GM21526 (cell line): ENCODE data around the gene YY1.
"Not testable (repeated sequence)": the region's sequence is repeated elsewhere in the genome, so short reads cannot be mapped to it uniquely, and the experiment has no call there.

Source experiments
- ATAC-seq: cut with Tn5 transposase; IDR thresholded peaks from one replicate; pipeline ENCODE4 v1.9.1; 2021; ENCODE audit warnings: moderate library complexity; ENCODE audit not compliant: unreplicated experiment, low FRiP score

The YY1 gene

GRCh38 chr14:100238419-100239210, at the start of gene YY1:
Gene YY1 (plus strand): TSS chr14:100239144. CDS start chr14:100239245, 101 bp downstream.
- peak; percentile 79 for ATAC-seq

DNA sequence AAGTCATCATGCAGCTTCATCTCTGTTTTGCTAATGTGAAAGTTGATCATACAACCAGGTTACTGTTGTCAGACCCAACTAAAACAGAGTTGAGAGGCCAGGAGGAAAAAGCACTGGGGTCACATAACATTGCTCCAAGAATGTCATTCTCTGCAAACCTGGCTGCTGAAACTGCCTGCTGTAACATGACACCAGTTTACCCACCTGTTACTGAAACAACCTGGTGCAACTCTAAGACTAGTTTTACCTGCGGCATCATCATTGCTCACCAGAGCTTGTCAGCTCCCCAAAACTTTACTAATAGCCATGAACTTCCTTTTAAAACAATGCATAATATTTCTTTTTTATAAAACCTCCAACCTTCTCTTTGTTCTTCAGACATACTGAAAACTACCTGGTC, 48.8 kb upstream of the YY1 start:
- no peak for ATAC-seq

DNA sequence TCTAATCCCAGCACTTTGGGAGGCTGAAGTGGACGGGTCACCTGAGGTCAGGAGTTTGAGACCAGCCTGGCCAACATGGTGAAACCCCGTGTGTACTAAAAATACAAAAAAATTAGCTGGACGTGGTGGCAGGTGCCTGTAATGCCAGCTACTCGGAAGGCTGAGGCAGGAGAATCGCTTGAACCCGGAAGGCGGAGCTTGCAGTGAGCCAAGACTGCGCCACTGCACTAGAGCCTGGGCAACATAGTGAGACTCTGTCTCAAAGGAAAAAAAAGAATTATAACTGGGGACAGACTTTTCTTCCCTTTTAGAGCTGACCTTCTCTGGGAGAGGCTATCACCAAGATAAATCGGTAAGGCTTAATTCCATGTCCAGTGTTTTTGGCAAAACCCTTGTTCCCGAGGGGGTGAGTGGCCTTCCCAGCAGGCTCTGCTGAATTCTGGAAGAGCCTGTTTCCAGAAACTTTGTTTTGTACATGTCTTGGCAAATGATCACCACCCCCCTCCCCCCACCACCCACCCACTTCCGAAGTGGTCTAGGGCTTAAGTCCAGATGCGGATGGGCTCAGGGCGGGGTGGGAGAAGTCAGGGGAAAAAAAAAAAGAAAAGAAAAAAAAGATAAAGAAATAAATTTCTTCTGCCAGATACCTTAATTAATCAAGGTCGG, 47.2 kb upstream of the YY1 start:
- no peak for ATAC-seq

DNA sequence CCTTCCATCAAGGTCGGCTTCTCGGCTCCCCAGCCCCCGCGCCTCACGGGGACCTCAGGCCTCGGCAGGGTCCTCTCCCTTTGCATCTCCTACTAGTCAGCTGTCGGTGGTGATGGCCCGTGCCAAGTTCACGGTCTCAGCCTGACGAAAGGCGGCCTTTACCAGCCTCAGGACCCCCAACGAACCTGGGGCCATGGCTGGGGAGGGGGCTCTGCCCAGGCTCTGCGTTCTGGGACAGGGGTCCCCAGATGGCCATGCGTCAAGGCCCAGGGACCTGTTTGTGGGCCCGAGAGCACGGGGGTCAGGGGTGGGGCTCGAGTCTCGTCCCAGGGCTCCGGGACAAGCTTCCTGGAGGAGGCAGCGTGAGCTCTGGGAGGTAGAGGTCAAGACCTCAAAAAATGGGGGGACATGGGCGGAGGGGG, 46.7 kb upstream of the YY1 start:
- ATAC-seq: no peak

DNA sequence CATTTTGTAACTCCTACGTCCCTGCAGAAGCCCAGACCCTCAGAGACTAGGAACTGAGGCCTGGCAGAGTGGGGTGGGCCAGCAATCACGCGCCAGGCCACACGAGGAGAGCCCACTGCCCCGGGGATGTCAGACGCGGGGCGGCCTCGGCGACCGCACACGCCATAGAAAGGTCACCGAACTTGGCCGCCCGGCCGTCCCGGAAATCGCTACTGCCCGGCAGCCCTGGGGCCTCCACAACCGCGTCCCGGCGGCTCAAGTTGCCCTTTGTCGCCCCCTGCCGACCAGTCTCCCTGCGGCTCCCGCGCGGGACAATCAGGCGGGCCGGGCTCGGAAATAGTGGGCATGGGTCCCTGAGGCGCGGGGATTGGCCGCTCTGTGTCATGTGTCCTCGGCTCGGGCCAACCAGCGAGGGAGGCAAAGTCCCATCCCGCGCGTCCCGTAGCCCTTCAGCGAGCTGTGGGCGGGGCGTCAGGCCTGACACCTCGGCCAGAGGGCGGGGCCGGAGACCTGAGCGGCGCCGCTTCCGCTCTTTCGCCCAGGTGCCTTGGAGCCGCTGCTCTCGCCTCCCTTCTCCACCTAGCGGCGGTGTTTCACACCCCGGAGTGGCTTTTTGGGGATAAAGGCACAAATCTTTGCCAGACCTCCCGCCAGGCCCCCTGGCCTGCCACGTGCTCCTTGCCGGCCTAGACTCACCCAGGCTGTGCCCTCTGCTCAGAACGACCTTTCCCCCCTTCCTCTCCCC, 46.1 kb upstream of the YY1 start:
- peak; percentile 97 for ATAC-seq

GRCh38 chr14:100193417-100194357, 45.3 kb upstream of the YY1 start:
- ATAC-seq: no peak

DNA sequence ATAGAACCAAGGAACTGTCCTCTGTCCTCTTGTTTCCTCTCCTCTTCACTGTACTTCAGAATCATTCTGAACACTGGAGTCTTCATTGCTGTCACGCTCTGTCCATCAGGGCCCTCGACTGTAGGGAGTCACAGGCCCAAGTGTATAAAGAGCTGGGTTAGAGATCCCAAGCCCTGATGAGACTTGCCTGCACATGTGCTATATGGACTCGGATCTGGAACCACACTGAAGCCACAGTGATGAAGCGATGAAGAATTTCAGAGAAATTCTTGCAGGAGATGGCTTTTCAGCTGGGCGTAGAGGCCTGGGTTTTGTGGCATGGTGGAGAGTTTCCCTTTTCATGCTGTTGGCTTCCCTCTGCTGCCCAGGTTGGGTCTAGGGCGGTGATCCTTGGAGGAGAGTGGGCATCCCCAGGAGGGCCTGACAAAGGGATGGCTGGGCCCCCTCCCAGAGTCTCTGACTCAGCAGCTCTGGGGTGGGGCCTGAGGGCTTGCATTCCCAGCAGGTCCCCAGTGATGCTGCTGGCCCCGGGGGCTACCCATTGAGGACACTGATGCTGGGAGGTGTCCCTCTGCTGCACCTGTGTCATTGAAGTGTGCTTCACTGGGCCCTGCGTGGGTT, 39.6 kb upstream of the YY1 start:
- no peak for ATAC-seq

GRCh38 chr14:100200311-100200710, 38.6 kb upstream of the YY1 start:
- no peak for ATAC-seq

DNA sequence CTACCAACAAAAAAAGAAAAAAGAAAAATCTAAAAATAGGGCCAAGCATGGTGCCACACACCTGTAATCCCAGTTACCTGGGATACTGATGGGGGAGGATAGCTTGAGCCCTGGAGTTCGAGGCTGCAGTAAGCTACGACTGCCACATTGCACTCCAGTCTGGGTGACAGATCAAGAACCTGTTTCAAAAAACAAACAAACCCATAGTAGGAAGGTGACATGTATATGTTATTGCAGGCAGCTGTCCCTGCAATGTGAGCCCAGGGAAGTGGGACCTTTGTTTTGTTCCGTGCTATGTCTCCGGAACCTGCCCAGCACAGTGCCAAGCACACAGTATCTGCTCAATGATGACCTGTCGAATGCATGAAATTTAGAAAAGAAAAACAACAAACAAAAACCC, 37.2 kb upstream of the YY1 start:
- no peak for ATAC-seq

DNA sequence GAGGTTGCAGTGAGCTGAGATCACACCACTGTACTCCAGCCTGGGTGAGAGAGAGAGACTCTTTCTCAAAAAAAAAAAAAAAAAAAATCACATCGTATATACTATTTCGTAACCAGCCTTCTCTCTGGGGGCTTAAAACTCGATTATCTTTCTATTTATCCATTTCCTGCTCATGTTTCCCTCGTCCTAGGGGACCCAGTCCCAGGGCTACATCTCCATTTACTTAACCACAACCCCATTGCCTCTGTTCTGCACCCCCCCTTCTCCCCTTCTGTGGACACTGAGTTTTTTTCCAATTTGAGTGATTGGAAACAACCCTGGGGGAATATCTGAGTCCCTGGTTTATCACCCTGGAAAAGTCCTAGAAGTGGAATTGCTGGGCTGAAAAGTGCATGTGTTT, 36.2 kb upstream of the YY1 start:
- no peak for ATAC-seq

- no peak for ATAC-seq
Observed at GRCh38 chr14:100203146-100203545, 35.8 kb upstream of the YY1 start.

- ATAC-seq: no peak
Observed at GRCh38 chr14:100203962-100204834, 34.7 kb upstream of the YY1 start.

GRCh38 chr14:100204835-100205167, 34.1 kb upstream of the YY1 start:
- not testable (repeated sequence) for ATAC-seq

- ATAC-seq: not testable (repeated sequence)
Observed at GRCh38 chr14:100207588-100207987, 31.4 kb upstream of the YY1 start.

- ATAC-seq: not testable (repeated sequence)
Observed at GRCh38 chr14:100208136-100208535, 30.8 kb upstream of the YY1 start.

DNA sequence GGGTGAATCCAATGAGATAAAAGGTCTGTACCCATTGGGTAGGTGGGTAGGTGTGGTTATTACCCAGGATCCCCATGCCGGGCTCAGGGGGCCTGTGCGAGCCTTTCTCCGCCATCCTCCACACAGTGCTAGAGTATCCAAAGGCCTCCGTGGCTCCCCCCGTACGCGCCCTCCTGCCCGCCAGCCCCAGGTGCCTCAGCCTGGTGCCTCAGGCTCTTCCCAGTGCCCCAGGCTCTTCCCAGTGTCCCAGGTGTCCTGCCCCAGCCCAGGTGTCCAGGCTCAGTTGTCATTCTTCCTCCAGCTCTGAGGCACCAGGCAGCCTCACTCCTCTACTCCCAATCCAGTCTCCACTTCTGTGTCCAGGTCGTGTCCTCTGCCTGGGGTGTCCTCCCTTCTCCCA, 27.6 kb upstream of the YY1 start:
- ATAC-seq: no peak

DNA sequence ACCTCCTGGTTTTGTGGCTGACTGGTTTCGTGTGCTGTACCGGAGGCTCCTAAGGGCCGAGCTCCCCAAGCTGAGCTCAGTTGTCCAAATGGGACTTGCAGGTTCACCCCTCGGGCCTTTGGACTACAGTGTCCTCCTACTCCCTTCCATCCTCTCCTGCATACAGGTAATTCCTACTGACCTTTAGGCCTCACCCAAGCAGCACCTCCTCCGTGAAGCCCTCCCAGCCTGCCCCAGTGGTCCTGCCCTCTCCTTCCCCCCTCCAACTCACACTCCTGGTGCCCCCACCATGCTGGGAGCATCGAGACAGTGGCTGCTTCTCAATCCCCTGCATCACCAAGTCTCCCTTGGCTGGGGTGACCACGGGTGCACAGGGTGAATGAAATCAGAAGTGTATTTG, 27.1 kb upstream of the YY1 start:
- no peak for ATAC-seq

DNA sequence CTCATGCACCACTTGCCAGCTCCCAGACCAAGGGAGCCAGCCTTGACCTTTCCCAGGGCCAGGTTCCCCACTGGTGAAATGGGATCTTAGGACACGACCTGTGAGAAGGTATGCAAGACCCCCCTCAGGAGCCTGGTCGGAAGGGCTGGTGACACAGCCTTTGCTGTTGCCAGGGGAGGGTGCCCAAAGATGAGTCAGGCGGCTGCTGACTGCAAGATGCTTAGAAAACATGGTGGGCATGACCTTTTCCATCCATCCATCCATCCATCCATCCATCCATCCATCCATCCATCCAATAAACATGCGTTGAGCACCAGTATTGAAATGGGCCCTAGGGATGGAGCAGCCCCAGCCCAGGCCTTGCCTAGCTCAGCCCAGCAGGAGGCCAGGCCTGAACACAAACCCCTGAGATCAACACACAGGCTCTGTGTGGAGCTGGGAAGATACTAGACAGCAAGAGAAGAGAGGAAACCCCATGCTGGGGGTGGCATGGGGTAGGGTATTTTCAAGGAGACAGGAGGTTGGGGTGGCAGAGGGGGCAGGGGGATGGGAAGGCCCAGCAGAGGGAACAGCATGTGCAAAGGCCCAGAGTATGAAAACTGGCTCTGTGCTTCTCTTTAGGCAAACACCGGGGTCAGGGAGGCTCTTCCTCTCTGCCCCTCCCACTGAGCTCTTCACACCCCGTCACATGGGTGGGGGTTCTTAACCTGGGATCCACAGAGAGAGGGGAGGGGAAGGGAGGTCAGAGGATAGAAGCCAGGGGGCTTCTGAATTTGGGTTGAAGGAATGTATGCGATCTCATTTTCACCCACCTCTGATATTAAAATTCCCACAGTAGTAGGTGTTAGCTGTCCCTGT, 26.2 kb upstream of the YY1 start:
- ATAC-seq: no peak
